ENCODE results near the gene ZC3H13.
"Not testable (repeated sequence)": the region's sequence is repeated elsewhere in the genome, so short reads cannot be mapped to it uniquely, and the experiment has no call there.

ZC3H13 gene

GRCh38 chr13:46006688-46007452, 45.7 kb downstream of the ZC3H13 start:
- no peak for DNase-seq

GRCh38 chr13:46004491-46004890, 48.1 kb downstream of the ZC3H13 start:
- DNase-seq: no peak

- DNase-seq: no peak
Observed at GRCh38 chr13:45996631-45997030, 55.9 kb downstream of the ZC3H13 start.

- DNase-seq: no peak
Observed at GRCh38 chr13:45995245-45995644, 57.3 kb downstream of the ZC3H13 start.

GRCh38 chr13:45994752-45995151, 57.8 kb downstream of the ZC3H13 start:
- no peak for DNase-seq

- DNase-seq: no peak
Observed at GRCh38 chr13:45989607-45990006, 62.9 kb downstream of the ZC3H13 start.

- not testable (repeated sequence) for DNase-seq
Observed at GRCh38 chr13:45981127-45981526, 71.4 kb downstream of the ZC3H13 start.

GRCh38 chr13:45975337-45975736, 77.2 kb downstream of the ZC3H13 start:
- no peak for DNase-seq

- no peak for DNase-seq
Observed at GRCh38 chr13:45974500-45974899, 78.0 kb downstream of the ZC3H13 start.

- no peak for DNase-seq
Observed at GRCh38 chr13:45967589-45967988, 85.0 kb downstream of the ZC3H13 start.

GRCh38 chr13:45966715-45967114, 85.8 kb downstream of the ZC3H13 start:
- DNase-seq: no peak

GRCh38 chr13:45961468-45961867, 91.1 kb downstream of the ZC3H13 start:
- no peak for DNase-seq

GRCh38 chr13:45954836-45955800, 97.4 kb downstream of the ZC3H13 start:
- no peak for DNase-seq

- no peak for DNase-seq
Observed at GRCh38 chr13:45953082-45953481, 99.5 kb downstream of the ZC3H13 start.

GRCh38 chr13:45951724-45952123, 100.8 kb downstream of the ZC3H13 start:
- no peak for DNase-seq

GRCh38 chr13:45951166-45951565, 101.4 kb downstream of the ZC3H13 start:
- no peak for DNase-seq

- DNase-seq: no peak
Observed at GRCh38 chr13:45950386-45951000, 102.1 kb downstream of the ZC3H13 start.

GRCh38 chr13:45949161-45949560, 103.4 kb downstream of the ZC3H13 start:
- DNase-seq: no peak

GRCh38 chr13:45943965-45944364, 108.6 kb downstream of the ZC3H13 start:
- no peak for DNase-seq

GRCh38 chr13:45943120-45943519, 109.4 kb downstream of the ZC3H13 start:
- no peak for DNase-seq

- no peak for DNase-seq
Observed at GRCh38 chr13:45941261-45941660, 111.3 kb downstream of the ZC3H13 start.

GRCh38 chr13:45940061-45940460, 112.5 kb downstream of the ZC3H13 start:
- no peak for DNase-seq

GRCh38 chr13:45936621-45937020, 115.9 kb downstream of the ZC3H13 start:
- no peak for DNase-seq

Data from CD4-positive, alpha-beta T cell treated with Interleukin-12 subunit alpha and Interleukin-12 subunit beta, for 1 hour (primary cell).